ENCODE results near the gene RIPK1. TPM values are rescaled to one million over a fixed set of nuclear protein-coding genes. Genes with fewer than 3 reads are reported as not detected.

RIPK1 gene
- total RNA-seq, 1 experiment from 2014 or later, result 14.8 TPM

DNA sequence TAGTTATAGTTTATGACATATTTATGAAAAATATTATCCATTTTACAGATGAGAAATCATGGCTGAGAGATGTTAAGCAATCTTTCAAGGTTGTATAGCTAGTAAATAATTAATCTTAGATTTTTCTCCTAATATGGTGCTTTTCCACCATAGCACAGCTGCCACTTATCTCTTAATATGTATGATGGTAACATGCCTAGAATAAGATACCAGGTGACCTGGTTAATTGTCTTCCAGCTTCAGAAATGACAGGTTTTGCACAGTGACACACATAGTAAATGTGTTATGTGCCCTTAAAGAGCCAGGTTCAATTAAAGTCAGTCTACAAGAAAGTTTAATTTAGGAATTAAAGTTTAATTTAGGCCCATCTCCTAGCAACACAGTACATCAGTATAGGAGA is 74.2 kb downstream of the RIPK1 start:
- Histone ChIP-seq H3K4me2 (no peak overlapping the region), H3K9me2 (ENCODE audit: insufficient read depth) (no peaks in the 10 kb centered on the region), H3K79me2 (ENCODE audit: low read depth) (no peaks in the 10 kb centered on the region), H2AFZ (no peak overlapping the region), H4K20me1 (ENCODE audit: insufficient read depth) (no peaks in the 10 kb centered on the region), H3K9me3 (ENCODE audit: insufficient read depth, low read depth) (no peaks in the 10 kb centered on the region), H3K36me3 (ENCODE audit: low read depth) (peaks cover 6% of the 10 kb centered on the region; the same call in 1 of the 2 replicates), H3K27me3 (ENCODE audit: insufficient read depth, low read depth) (no peaks in the 10 kb centered on the region), H3K27ac (no peak overlapping the region), H3F3A (ENCODE audit: insufficient read depth, low read depth) (0 out of 2 replicates have a peak, but pooled peaks cover 5% of the 10 kb centered on the region), H3K4me1 (replicated peaks; ENCODE audit: insufficient read depth) (peaks cover 7% of the 10 kb centered on the region; the same call in 1 of the 2 replicates), H3K4me3 (no peak overlapping the region)
- ChIA-PET CTCF (no interaction called here), POLR2A (ENCODE audit: unreplicated experiment) (interaction anchor here (0.6 kb wide), 1 partner anchor 175 kb away, joined by 9 read pairs; no protein-coding TSS in a partner anchor)
- DNase-seq, result no peak
- intact Hi-C loops (cut with micrococcal nuclease; ENCODE audit: unreplicated experiment), result no loop called here
- no TSS peak for BruUV-seq (replicated peaks)
- TF ChIP-seq, protein P1, sequence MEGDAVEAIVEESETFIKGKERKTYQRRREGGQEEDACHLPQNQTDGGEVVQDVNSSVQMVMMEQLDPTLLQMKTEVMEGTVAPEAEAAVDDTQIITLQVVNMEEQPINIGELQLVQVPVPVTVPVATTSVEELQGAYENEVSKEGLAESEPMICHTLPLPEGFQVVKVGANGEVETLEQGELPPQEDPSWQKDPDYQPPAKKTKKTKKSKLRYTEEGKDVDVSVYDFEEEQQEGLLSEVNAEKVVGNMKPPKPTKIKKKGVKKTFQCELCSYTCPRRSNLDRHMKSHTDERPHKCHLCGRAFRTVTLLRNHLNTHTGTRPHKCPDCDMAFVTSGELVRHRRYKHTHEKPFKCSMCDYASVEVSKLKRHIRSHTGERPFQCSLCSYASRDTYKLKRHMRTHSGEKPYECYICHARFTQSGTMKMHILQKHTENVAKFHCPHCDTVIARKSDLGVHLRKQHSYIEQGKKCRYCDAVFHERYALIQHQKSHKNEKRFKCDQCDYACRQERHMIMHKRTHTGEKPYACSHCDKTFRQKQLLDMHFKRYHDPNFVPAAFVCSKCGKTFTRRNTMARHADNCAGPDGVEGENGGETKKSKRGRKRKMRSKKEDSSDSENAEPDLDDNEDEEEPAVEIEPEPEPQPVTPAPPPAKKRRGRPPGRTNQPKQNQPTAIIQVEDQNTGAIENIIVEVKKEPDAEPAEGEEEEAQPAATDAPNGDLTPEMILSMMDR (conservative IDR thresholded peaks at IDR 0.05), result no peak
- no peak for TF ChIP-seq EZH2 (IDR thresholded peaks at IDR 0.05; ENCODE audit: low read depth)

DNA sequence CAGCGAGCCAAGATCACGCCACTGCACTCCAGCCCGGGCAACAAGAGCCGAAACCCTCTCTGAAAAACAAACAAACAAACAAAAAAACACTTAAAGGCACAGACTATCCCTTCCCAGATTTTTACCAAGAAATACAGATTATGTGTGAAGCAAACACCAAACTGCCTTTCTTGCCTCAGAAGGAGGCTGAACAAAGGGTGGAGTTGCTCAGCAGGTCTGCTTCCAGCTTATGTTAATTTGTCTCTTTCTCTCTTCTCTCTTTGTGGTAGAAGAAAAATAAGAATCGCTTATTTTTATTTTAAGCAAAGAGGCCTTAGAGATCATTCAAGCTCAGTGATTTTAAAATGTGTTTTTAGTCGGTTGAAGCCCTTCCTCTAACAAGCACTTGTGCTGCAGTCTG is 74.9 kb downstream of the RIPK1 start:
- no peaks in the 10 kb centered on the region for H3K27me3 ChIP-seq (ENCODE audit: insufficient read depth, low read depth)
- H3K36me3 ChIP-seq (ENCODE audit: low read depth), result no peaks in the 10 kb centered on the region
- H3F3A ChIP-seq (ENCODE audit: insufficient read depth, low read depth), result 0 out of 2 replicates have a peak, but pooled peaks cover 1% of the 10 kb centered on the region
- no TSS peak for BruUV-seq (replicated peaks)
- no peaks in the 10 kb centered on the region for H4K20me1 ChIP-seq (ENCODE audit: insufficient read depth)
- POLR2A ChIA-PET (ENCODE audit: unreplicated experiment), result interaction anchor here (0.7 kb wide), 1 partner anchor 14 kb away, joined by 4 read pairs; the partner anchor contains the start of gene TUBB2A
- TF ChIP-seq, protein P1 (conservative IDR thresholded peaks at IDR 0.05), result no peak
- TF ChIP-seq EZH2 (IDR thresholded peaks at IDR 0.05; ENCODE audit: low read depth), result no peak
- no peaks in the 10 kb centered on the region for H3K79me2 ChIP-seq (ENCODE audit: low read depth)
- no peak for DNase-seq
- no peak overlapping the region for H3K4me2 ChIP-seq
- no peak overlapping the region for H3K27ac ChIP-seq
- peaks cover 1% of the 10 kb centered on the region; the same call in 1 of the 2 replicates for H3K4me1 ChIP-seq (replicated peaks; ENCODE audit: insufficient read depth)
- H2AFZ ChIP-seq, result no peak overlapping the region
- intact Hi-C loops (cut with micrococcal nuclease; ENCODE audit: unreplicated experiment), result no loop called here
- H3K4me3 ChIP-seq, result no peak overlapping the region
- CTCF ChIA-PET, result no interaction called here
- no peaks in the 10 kb centered on the region for H3K9me2 ChIP-seq (ENCODE audit: insufficient read depth)
- no peaks in the 10 kb centered on the region for H3K9me3 ChIP-seq (ENCODE audit: insufficient read depth, low read depth)

DNA sequence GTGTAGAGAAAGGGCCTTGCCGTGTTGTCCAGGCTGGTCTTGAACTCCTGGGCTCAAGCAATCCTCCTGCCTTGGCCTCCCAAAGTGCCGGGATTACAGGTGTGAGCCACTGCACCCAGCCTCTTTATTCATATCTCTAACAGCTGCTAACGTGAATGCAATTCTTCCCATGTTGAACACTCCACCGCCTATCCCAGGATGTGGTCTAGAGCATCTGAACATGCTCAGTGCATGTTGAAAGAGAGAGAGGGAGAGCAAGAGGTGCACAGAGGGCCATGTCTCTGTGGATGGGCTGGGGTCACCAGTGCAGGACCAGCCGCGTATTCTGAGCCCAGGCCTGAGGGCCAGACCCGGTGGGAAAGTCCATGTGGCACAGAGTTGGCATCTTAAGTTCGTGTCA is 76.3 kb downstream of the RIPK1 start:
- no peak overlapping the region for H2AFZ ChIP-seq
- no peak overlapping the region for H3K4me2 ChIP-seq
- no peaks in the 10 kb centered on the region for H3K79me2 ChIP-seq (ENCODE audit: low read depth)
- no peak for TF ChIP-seq EZH2 (IDR thresholded peaks at IDR 0.05; ENCODE audit: low read depth)
- TF ChIP-seq, protein P1 (conservative IDR thresholded peaks at IDR 0.05), result no peak
- intact Hi-C loops (cut with micrococcal nuclease; ENCODE audit: unreplicated experiment), result no loop called here
- no peaks in the 10 kb centered on the region for H4K20me1 ChIP-seq (ENCODE audit: insufficient read depth)
- H3K9me3 ChIP-seq (ENCODE audit: insufficient read depth, low read depth), result no peaks in the 10 kb centered on the region
- no peaks in the 10 kb centered on the region for H3K4me1 ChIP-seq (replicated peaks; ENCODE audit: insufficient read depth)
- POLR2A ChIA-PET (ENCODE audit: unreplicated experiment), result no interaction called here
- H3F3A ChIP-seq (ENCODE audit: insufficient read depth, low read depth), result no peaks in the 10 kb centered on the region
- no peak overlapping the region for H3K27ac ChIP-seq
- CTCF ChIA-PET, result no interaction called here
- H3K27me3 ChIP-seq (ENCODE audit: insufficient read depth, low read depth), result no peaks in the 10 kb centered on the region
- no TSS peak for BruUV-seq (replicated peaks)
- DNase-seq, result no peak
- H3K36me3 ChIP-seq (ENCODE audit: low read depth), result no peaks in the 10 kb centered on the region
- no peaks in the 10 kb centered on the region for H3K9me2 ChIP-seq (ENCODE audit: insufficient read depth)
- H3K4me3 ChIP-seq, result no peak overlapping the region

Measured in PC-9 (cell line).